NCI-H1930 (cell line): ENCODE data around the gene TASP1.
"Not testable (repeated sequence)": the region's sequence is repeated elsewhere in the genome, so short reads cannot be mapped to it uniquely, and the experiment has no call there.

Experiments used
- DNase-seq, 2 experiments: peaks; one replicate each; lab custom pipeline; 2025; lab: John Stamatoyannopoulos, UW

The TASP1 gene

GRCh38 chr20:13648291-13649228, 9.8 kb upstream of the TASP1 start:
- DNase-seq = no peak

DNA sequence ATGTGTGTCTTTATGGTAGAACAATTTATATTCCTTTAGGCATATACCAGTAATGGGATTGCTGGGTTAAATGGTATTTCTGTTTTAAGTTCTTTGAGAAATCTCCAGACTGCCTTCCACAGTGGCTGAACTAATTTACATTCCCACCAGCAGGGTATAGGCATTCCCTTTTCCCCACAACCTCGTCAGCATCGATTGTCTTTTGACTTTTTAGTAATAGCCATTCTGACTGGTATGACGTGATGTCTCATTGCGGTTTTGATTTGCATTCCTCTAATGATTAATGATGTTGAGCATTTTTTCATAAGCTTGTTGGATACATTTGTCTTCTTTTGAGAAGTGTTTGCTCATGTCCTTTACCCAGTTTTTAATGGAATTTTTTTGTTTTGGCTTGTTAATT, 5.3 kb upstream of the TASP1 start:
- no peak for DNase-seq

DNA sequence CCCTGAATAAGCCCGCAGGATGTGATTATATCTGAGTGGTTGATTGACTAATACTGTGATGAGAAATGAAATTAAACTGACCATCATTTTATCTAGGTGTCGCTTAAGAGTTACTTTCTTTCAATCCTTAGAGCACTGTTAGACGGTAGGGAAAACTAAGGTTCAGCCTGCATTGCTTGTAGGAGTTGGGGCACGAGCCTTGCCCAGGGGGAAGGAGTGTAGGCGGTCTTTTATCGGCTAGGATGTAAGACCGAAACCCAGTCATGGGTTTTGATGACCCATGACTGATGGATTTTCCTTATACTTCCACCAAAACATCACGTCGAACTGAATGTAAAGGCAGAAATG, 392 bp upstream of the TASP1 start:
- DNase-seq = no peak

DNA sequence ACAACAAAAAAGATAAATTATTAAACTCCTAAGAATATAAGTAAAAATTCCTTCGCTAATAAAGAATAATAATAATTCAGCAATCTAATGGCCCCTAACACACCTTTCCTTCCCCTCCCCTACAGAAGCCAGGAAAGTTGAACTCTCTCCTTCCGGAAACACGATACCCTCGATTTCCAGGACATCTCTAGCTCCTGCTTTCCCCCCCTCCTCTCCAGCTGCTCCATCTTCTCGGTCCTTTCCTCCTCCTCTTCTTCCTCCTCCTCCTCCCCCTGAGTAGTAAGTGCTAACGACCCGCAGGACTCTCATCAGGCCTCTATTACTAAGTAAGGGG, 603 bp downstream of the TASP1 start:
- no peak for DNase-seq

DNA sequence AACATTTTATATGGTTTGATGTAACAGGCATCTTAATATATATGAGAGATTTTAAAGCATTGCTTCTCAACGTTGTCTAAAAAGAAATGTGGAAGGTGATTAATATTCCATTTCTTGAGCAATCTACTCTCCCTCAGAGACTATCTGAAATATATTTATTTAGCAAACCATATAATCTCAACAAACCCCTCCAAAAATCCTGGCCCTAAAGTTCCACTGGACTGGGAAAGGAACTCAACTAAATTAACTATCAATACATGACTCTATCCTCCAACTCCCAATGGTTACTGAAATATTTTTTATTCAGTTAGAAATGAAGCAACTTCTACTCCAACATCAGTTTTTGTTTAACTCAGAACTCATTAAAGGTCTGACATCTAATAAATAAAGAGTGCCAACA, 6.3 kb downstream of the TASP1 start:
- DNase-seq = no peak

DNA sequence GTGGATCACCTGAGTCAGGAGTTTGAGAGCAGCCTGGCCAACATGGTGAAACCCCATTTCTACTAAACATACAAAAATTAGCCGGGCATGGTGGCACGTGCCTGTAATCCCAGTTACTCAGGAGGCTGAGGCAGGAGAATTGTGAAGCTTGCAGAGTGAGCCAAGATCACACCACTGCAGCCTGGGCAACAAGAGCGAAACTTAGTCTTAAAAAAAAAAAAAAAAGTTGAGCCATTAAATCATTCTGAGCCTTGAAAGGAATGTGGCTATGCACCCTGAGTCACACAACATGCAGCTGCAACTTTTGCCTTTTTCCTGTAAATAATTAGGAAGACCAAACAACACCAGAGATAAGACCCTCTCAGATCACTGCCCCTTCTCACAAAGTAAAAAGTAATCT, 11.2 kb downstream of the TASP1 start:
- DNase-seq = not testable (repeated sequence)

DNA sequence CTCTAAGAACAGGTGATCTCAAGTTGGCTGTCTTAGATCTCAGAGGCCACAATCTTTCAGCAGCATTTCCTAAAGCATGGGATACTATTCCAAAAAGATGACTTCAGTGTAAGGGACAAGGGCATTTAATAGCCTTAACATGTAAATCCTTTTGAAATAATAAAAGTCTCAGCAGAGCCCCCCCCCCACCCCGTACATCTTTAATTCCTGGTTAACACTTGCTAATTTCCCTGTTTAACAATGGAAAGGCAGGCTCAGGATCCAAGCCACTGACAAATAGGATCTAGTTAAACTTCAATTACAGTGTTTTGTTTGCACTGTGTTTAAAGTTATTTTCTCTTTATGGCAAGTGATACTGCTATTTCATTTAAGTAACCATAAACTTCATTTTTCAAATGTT, 12.0 kb downstream of the TASP1 start:
- DNase-seq = no peak

DNA sequence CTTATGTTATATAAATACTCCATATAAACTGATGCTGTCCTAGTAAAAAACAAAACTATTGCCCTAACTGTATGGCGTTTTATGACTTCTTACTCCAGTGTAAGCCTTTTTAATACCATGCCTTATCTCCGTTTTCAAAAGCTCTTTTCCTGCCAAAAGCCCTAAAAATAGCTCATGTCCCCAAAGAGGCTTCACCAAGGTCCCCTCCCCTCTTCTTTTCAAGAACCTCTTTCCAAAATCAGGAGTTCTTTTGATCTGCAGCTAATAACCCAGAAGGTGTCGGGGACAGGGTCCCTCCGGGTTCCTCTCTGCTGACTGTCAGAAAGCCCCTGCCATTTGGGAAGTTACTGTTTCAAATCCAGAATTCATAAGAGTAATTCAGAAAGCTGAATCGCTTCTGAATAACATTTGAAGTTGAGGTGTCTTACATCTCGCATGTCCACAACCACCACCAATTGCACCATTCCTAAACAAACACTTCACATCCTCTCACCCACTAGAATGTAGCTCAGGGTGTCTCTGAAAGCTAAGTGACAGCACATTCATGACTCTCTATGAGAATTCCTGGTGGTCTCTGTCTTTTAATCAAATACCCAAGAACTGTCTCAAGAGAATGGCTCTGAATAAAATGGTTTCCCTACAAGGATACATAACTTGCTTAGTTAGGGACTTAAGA, 13.3 kb downstream of the TASP1 start:
- DNase-seq = no peak

GRCh38 chr20:13619415-13619814, 19.3 kb downstream of the TASP1 start:
- not testable (repeated sequence) for DNase-seq

- not testable (repeated sequence) for DNase-seq
These were observed 20.3 kb downstream of the TASP1 start for GRCh38 chr20:13618456-13618855.

- DNase-seq = not testable (repeated sequence)
These were observed 21.1 kb downstream of the TASP1 start for GRCh38 chr20:13617585-13617984.

GRCh38 chr20:13616713-13617112, 22.0 kb downstream of the TASP1 start:
- not testable (repeated sequence) for DNase-seq

DNA sequence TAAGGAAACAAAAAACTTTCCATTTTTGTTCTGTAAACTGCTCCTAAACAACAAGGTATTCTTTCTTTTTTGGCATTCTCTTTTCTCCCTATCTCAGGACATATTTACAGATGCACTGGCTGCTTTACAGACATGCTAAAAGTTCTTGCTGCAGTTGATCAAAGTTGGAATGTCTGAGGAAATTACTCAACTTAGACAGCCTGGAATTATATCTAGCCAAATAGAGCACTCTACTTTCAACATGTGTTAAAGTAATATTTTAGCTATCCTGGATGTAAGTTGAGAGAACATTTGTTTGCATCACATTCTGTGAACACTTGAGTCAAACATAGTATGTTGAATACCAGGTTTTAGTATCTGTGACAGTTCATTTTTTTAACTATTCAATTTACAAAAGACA, 24.8 kb downstream of the TASP1 start:
- DNase-seq = no peak

- DNase-seq = no peak
These were observed 27.1 kb downstream of the TASP1 start for GRCh38 chr20:13611611-13612125.

- DNase-seq = no peak
These were observed 28.5 kb downstream of the TASP1 start for GRCh38 chr20:13610184-13610583.

DNA sequence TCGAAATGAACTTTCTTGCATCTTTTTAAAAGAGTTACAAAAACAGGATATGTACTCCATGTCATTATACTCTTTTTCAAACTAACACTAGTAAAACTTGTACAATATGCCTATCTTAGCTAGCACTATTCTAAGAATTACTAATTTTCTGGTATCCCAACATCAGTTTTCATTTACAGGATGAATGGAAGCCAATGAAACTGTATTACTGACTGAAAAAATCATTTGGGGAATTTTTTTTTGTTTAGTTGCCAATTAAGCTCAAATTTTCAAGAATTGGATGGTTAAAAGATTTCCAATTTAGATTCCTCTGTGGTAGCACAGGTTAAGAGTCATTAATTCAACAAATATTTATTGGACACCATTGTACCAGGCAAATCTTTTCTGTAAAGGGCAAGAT, 30.7 kb downstream of the TASP1 start:
- DNase-seq = no peak

DNA sequence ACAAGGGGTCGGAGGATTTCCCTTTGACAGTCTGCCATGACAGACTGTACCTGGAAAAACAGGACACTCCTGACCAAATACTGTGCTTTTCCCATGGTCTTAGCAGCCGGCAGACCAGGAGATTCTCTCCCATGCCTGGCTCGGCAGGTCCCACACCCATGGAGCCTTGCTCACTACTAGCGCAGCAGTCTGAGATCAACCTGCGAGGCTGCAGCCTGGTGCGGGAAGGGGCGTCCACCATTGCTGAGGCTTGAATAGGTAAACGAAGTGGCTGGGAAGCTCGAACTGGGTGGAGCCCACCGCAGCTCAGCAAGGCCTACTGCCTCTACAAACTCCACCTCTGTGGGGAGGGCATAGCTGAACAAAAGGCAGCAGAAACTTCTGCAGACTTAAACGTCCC, 45.3 kb downstream of the TASP1 start:
- DNase-seq = not testable (repeated sequence)

DNA sequence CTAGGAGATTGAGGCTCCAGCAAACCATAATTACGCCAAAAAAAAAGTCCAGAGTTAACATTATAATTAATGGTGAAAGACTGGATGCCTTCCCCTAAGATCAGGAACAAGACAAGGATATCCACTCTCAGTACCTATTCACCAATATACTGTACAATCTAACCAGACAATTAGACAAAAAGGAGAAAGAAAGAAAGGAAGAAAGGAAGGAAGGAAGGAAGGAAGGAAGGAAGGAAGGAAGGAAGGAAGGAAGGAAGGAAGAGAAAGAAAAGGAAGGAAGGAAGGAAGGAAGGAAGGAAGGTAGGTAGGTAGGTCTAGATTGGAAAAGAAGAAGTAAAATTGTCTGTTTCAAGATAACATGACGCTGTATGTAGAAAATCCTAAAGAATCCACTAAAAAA, 50.7 kb downstream of the TASP1 start:
- DNase-seq = no peak

GRCh38 chr20:13587370-13587769, 51.4 kb downstream of the TASP1 start:
- DNase-seq = no peak

DNA sequence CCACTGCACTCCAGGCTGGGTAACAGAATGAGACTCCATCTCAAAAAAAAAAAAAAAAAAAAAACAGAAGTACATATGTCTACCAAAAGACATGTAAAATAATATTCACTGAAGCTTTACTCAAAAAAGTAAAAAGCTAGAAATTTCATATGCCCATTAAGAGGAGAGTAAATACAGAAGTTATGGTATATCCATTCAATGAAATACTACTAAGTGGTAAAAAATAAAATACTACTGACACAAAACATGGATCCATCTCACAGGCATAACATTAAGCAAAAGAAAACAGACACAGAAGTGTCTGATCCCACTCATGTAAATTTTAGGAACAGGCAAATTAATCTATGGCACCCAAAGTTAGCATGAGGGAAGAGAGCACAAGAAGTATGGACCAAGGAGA, 52.6 kb downstream of the TASP1 start:
- DNase-seq = no peak

- DNase-seq = no peak
These were observed 57.3 kb downstream of the TASP1 start for GRCh38 chr20:13581451-13581850.

GRCh38 chr20:13580707-13581106, 58.0 kb downstream of the TASP1 start:
- DNase-seq = no peak

- no peak for DNase-seq
These were observed 64.7 kb downstream of the TASP1 start for GRCh38 chr20:13574071-13574470.
